Heart right ventricle (tissue), 16 donors: ENCODE measurements around the gene GSN. TPM values are rescaled to one million over a fixed set of nuclear protein-coding genes. Genes with fewer than 3 reads are reported as not detected.

Experiments used
- ATAC-seq, 8 donors: fragments of 200-7000 bp; cut with Tn5 transposase; one replicate each; pipeline ENCODE4 v1.9.1; 2020; ENCODE audit warnings: mild to moderate bottlenecking in 8 of 8, moderate library complexity in 8 of 8, moderate number of reproducible peaks in 1 of 8
- DNase-seq, 2 donors: peaks; one replicate each; pipeline ENCODE4 v3.0.0-alpha.2; 2020
- H3K27ac ChIP-seq, 10 donors: fragments of 200-600 bp; sonication (generic) in 2 of 10; one replicate each; pipeline versions ENCODE4 v1.5.0 to v1.8.0; 2020 to 2022; ENCODE audit warnings: mild to moderate bottlenecking in 3 of 10
- H3K27me3 ChIP-seq, 7 donors: fragments of 200-600 bp; one replicate each; pipeline ENCODE4 v1.8.0; 2021 to 2022; ENCODE audit warnings: mild to moderate bottlenecking in 2 of 7
- H3K36me3 ChIP-seq, 9 donors: fragments of 200-600 bp; sonication (generic) in 1 of 9; one replicate each; pipeline versions ENCODE4 v1.5.0 to v1.8.0; 2020 to 2022; ENCODE audit warnings: mild to moderate bottlenecking in 2 of 9
- H3K4me1 ChIP-seq, 9 donors: fragments of 200-600 bp; sonication (generic) in 1 of 9; one replicate each; pipeline versions ENCODE4 v1.5.0 to v1.8.0; 2020 to 2022; ENCODE audit warnings: mild to moderate bottlenecking in 4 of 9
- H3K4me3 ChIP-seq, 10 donors: fragments of 200-600 bp; sonication (generic) in 2 of 10; one replicate each; pipeline versions ENCODE4 v1.5.0 to v1.8.0; 2020 to 2022; ENCODE audit warnings: mild to moderate bottlenecking in 7 of 10, moderate library complexity in 2 of 10
- H3K9me3 ChIP-seq, 11 donors: fragments of 200-600 bp in 10 of 11; sonication (generic) in 2 of 11; one replicate each; pipeline versions ENCODE4 v1.5.0 to v1.8.0; 2013 to 2022; ENCODE audit warnings: mild to moderate bottlenecking in 2 of 11, control low read depth in 1 of 11, moderate library complexity in 1 of 11
- WGBS, 2 donors: extraction: QIAGEN DNeasy Blood & Tissue Kit; methylation state at CpG; one replicate each; pipeline ENCODE4 v1.1.7; 2013; ENCODE audit warnings: inconsistent platforms in 1 of 2; 5-methylcytosine and 5-hydroxymethylcytosine counted together
- intact Hi-C, 10 donors: fragments of 100-400 bp; cut with DNase I; formaldehyde crosslinking; loops; one replicate each; pipeline versions ENCODE4 v1.11.1 to v1.14.2; 2022
- polyA plus RNA-seq, 2 donors: library from polyadenylated mRNA; stranded (reverse); fragments of 200-250 nt; gene quantifications; one replicate each; pipeline ENCODE4 v1.2.3, GENCODE V29; 2013
- total RNA-seq, 10 donors: library from RNA; stranded (reverse); fragmentation: NEBNext Ultra II Directional in 3 of 10; extraction: Animal tissue kit (Norgen Biotek cat#: 25700) in 3 of 10; gene quantifications; one replicate each; pipeline versions ENCODE4 v1.2.1 to v1.2.4, GENCODE V29; 2021 to 2023
- TF ChIP-seq, protein P1 (sequence below), 9 donors: fragments of 200-600 bp; sonication (generic) in 2 of 9; IDR thresholded peaks; one replicate each; pipeline versions ENCODE4 v1.5.0 to v1.8.0; 2021 to 2022; ENCODE audit warnings: antibody characterized with exemption in 9 of 9, mild to moderate bottlenecking in 5 of 9, moderate library complexity in 1 of 9
- donor health status: Arrhythmogenic right ventricular cardiomyopathy.
- donor health status: ischemic (EF 13 %, LVEDD 7.1; RV severe dilation, severe dysfunction).
- donor health status: healthy with polysubstance abuse.
- donor health status: DM: no; HTN: yes; CAD: no.
- donor health status: DM: no; HTN: no; CAD: no.
- donor health status: ischemic (EF 25% LVEDD 6.9; RV normal size, moderate dysfunction).
- donor health status: ischemic (EF 25% LVEDD 5.7; RV mildly dilated, moderate dysfunction).
- donor health status: healthy.
- donor health status: DM: yes; HTN: yes; CAD: no.
- donor health status: Ischemic cardiomyopathy.
- donor health status: ischemic (EF 35%, LVEDD 5.7; RV mildly dilated, moderate dysfunction).
- donor health status: nonischemic (EF 11% LVEDD 7.7; RV severe dilation, severe dysfunction).
- donor health status: DM: yes; HTN: yes; CAD: no.
- donor health status: PGD.
- donor health status: ischemic (EF 29% LVEDD 5.4; RV normal size, mild dysfunction).
- donor health status: nonischemic (EF 23%, LVEDD 6.1; RV moderate dilation, normal function).

The GSN gene
- total and polyA plus RNA-seq, 12 donors = 360 to 861 (median 668) TPM

GRCh38 chr9:121242959-121243346 lies 25.0 kb upstream of the GSN start:
- intact Hi-C loops = no loop called here
- H3K36me3 ChIP-seq = no peaks in the 10 kb centered on the region
- WGBS, 2 donors = 76 to 87% methylated on average over 4 of the region's 4 CpGs
- peak overlapping the region in 6 of 10 donors; percentile 28 to 53 (median 36) for H3K27ac ChIP-seq
- TF ChIP-seq, protein P1, sequence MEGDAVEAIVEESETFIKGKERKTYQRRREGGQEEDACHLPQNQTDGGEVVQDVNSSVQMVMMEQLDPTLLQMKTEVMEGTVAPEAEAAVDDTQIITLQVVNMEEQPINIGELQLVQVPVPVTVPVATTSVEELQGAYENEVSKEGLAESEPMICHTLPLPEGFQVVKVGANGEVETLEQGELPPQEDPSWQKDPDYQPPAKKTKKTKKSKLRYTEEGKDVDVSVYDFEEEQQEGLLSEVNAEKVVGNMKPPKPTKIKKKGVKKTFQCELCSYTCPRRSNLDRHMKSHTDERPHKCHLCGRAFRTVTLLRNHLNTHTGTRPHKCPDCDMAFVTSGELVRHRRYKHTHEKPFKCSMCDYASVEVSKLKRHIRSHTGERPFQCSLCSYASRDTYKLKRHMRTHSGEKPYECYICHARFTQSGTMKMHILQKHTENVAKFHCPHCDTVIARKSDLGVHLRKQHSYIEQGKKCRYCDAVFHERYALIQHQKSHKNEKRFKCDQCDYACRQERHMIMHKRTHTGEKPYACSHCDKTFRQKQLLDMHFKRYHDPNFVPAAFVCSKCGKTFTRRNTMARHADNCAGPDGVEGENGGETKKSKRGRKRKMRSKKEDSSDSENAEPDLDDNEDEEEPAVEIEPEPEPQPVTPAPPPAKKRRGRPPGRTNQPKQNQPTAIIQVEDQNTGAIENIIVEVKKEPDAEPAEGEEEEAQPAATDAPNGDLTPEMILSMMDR (IDR thresholded peaks at IDR 0.05) = no peak
- H3K9me3 ChIP-seq = peaks cover 0 to 13% (median 6%) of the 10 kb centered on the region in 11 donors
- peaks cover 0 to 26% (median 0%) of the 10 kb centered on the region in 9 donors for H3K4me1 ChIP-seq
- no peak overlapping the region for H3K4me3 ChIP-seq
- ATAC-seq (peak in 3 of 8 donors; percentile 35 to 47 (median 45)), DNase-seq (no peak)
- no peaks in the 10 kb centered on the region for H3K27me3 ChIP-seq

- peaks cover 0 to 13% (median 6%) of the 10 kb centered on the region in 11 donors for H3K9me3 ChIP-seq
- ATAC-seq (peak; percentile 33 to 80 (median 59)), DNase-seq (peak in 1 of 2 donors; percentile 28)
- peak overlapping the region in 3 of 10 donors; percentile 8 to 34 (median 19) for H3K27ac ChIP-seq
- intact Hi-C loops = no loop called here
- no peak overlapping the region for H3K4me3 ChIP-seq
- no peaks in the 10 kb centered on the region for H3K27me3 ChIP-seq
- WGBS, 2 donors = 59 to 63% methylated on average over 12 of the region's 12 CpGs
- TF ChIP-seq, protein P1 (IDR thresholded peaks at IDR 0.05) = no peak
- H3K4me1 ChIP-seq = peaks cover 0 to 29% (median 0%) of the 10 kb centered on the region in 9 donors
- no peaks in the 10 kb centered on the region for H3K36me3 ChIP-seq
These were observed 21.0 kb upstream of the GSN start for GRCh38 chr9:121246821-121247561.

DNA sequence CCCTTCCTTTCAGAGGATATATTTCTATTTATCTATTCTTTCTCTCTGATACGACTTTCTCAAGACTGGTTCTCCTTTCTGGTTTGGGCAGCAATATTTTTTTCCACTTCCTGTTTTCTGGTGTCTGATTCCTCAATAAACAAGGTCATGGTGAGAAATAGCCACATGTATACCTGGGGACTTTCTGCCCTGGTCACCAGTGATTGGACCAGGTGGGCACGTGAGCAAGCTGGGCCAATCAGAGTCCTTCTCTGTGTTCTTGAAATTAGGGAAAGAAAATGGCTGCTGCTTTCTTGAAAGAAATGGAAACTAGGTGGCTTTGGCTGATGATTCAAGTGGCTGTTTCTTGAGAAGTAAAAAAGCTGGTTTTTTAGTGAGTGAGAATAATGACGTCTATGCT lies 18.4 kb upstream of the GSN start:
- TF ChIP-seq, protein P1 (IDR thresholded peaks at IDR 0.05) = no peak
- Histone ChIP-seq H3K36me3 (no peaks in the 10 kb centered on the region), H3K27ac (peak overlapping the region in 1 of 10 donors; percentile 36), H3K27me3 (no peaks in the 10 kb centered on the region), H3K9me3 (peaks cover 0 to 3% (median under 1%) of the 10 kb centered on the region in 11 donors), H3K4me3 (no peak overlapping the region), H3K4me1 (peaks cover 0 to 54% (median 0%) of the 10 kb centered on the region in 9 donors)
- WGBS, 2 donors = 89 to 92% methylated on average over 3 of the region's 3 CpGs
- intact Hi-C loops = no loop called here
- ATAC-seq (no peak), DNase-seq (no peak)

DNA sequence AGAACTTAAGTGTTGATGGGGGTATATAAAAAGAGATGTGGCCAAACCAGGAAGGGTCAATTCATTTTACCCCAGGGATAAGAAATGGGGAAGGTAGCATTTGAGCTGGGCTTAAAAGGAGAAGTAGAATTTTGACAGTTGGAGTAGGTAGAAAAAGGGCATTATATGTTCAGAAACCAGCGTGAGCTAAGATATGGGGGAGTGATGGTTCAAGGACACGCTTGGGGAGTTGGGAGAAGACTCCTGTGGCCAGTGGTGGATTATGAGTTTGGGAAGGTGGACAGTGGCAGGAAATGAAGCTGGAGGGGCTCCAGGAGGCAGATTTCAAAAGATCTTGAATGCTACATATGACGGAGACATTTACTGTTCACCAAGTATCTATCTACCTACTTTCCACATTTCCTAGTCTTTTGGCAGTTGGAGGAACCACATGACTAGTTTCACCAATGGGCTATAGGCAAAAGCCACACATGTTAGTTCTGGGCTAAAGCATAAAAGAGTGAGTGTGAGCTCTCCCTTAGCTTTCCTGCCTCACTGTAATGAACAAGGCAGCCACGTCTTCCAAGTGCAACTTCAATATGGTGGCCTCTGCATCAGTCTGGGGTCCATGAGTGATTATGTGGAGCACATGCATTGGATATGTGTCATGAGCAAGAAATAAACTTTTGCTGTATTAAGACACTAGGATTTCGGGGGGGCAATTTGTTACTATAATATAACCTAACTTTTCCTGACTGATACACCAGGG lies 15.7 kb upstream of the GSN start:
- Histone ChIP-seq H3K4me3 (no peak overlapping the region), H3K27me3 (no peaks in the 10 kb centered on the region), H3K36me3 (no peaks in the 10 kb centered on the region), H3K9me3 (no peaks in the 10 kb centered on the region), H3K27ac (peak overlapping the region in 1 of 10 donors; percentile 4), H3K4me1 (peaks cover 0 to 48% (median 0%) of the 10 kb centered on the region in 9 donors)
- intact Hi-C loops = no loop called here
- DNase-seq (no peak), ATAC-seq (no peak)
- TF ChIP-seq, protein P1 (IDR thresholded peaks at IDR 0.05) = no peak
- WGBS, 2 donors = 94 to 95% methylated on average over 5 of the region's 5 CpGs
